NCI-H345 (cell line): ENCODE measurements around the gene USP31.

ENCODE experiments used
- DNase-seq: peaks from one replicate; lab custom pipeline; 2025; lab: John Stamatoyannopoulos, UW

Gene USP31

DNA sequence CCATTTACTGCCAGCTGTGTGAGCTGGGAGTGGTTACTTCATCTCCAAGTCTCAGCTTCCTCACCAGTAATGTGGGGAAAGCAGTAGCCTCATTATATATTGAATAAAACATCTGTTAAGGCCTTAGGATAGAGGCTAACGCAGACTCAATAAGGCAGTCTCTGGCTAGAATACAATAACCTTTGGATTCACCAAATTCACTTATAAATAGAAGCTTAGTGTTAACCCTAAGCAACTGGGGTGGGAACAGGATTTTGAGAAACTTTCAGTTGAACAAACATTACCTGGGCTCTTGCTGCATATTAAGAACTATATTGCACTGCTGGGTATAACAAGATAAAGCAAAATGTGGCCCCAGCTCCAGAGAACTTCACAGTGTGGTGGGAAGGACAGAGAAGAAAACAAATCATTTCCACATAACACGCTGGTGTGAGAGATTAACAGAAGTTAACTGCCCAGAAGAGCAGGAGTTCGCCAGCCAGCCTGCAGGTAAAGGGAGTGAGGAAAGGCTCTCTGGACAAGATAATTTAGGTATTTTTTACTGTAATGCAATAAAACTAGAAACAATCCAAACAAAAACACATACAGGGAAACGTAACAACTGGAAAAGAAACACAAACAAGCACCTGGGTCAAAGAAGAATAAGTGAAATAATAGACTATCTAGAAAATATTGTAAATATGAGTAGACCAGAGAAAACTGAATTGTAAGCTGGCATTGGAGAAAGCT is 57.0 kb downstream of the USP31 start:
- DNase-seq, result no peak

DNA sequence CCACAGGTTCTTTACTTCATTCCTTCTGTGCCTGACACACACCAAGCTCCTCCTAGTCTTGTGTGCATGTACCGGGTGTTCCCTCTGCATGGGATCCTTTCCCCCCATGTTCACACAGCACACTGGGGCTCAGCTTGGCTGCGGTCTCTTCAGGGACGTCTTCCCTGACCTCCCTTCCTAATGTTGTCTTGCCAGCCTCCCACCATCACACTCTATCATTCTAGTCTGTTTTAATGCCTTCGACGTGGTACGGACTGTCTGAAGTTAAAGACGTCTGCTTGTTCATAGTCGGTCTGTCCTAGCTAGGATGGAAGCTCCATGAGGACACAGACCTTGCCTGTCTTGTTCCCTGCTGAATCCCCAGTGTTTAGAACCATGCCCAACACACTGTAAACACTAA is 60.1 kb downstream of the USP31 start:
- DNase-seq, result no peak

DNA sequence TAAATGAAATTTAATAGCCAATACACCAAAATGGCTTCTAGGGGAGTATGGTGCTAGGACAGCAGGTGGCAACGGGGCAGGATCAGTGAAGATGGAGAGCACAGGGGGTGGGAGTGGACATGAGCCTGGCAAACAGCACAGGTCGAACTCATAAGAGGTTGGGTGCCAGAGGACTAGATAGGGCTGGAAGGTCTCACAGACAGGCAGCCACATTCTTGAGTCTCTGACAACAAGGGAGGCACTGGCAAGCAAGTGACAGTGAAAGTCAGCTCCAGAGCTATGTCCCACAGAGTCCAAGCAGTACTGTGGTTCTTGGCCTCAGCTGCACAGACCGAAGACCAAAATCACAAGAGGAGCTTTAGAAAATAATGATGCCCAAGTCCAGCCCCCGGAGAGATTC is 61.2 kb downstream of the USP31 start:
- DNase-seq, result no peak

DNA sequence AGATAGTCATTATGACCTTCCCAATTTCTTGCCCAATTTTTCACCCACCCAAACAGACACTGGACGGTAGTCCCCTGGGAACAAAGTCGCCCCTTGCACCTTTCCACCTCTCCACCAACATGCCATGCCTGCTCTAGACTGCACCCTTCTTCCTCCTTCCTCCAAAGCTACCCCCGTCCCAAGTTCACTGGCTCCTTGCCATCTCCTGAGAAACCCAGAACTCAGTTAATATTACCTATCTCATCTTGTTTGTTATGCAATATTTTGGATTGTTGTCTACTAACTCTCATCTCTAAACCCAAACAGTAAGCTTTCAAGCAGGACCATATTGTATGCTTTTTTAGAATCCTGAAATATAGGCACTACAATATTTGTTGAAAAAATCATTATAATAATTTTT is 63.3 kb downstream of the USP31 start:
- DNase-seq, result no peak

- peak; percentile 83 for DNase-seq
Measured at GRCh38 chr16:23082161-23082788, 67.0 kb downstream of the USP31 start.

DNA sequence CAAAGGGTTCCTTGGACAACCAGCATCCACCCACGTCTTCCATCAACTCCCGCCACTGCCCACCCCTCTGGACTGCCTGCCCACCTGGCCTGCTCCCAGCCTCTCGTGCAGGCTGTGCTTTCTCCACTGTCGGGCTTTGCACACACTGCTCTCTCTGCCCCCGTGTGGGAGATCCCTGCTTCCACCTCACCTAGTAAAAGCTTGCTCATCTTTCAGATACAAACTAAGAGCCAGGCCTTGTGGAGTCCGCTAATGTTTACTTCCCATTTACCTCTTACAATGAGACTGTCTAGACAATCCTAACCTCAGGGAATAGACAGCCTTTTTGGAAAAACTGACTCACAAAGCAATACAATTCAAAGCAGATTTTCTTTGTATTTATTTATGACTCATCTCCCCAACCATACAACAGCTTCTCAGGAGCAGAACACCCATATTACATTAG is 67.6 kb downstream of the USP31 start:
- DNase-seq, result peak; percentile 27

DNA sequence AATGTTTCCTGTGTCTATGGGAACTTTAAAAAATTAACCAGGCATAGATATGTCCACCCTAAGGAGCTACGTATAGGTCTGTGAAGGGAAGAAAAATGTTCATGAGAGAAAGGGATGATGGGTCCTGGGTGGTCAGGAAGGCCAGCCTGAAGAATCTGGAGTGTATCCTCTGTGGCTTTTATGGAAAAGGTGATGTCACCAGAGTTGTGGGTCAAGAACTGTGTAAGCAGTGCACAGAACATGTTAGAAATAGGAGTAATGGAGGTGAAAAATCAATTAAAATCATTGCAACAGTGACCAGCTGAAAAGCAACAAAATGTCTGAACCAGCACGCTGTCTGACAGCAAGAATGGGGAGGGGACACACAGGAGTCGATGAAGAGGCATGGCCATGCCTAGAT is 68.5 kb downstream of the USP31 start:
- DNase-seq, result no peak

- no peak for DNase-seq
Measured at GRCh38 chr16:23080329-23080728, 68.9 kb downstream of the USP31 start.

DNA sequence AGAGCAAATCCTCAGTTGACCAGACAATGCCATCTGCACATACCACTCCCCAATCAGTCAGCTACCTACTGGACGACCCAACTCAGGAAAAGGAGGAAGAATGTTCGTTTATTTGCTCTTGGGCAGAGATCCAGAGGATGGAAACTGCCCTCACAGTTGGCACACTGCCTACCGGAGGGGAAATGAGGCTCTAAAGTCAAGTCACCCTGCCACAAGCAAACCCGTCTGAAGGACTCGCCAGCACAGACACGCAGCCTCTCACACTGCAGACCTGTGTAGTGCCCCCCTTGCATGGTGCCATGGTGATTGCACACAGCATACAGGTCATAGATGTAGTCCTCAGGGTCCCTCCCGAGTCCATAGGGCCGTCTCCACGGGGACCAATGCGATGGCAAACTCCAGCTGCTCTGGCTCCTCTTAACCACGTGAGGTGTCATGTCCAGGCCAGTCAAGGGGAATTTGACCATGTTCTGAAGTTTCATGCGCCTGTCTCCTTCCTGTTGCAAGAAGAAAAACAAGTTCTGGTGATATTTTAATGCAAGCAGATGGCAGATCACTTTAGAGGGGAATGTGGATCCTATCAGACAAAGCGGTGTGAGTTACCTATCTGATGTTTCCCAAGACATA is 69.5 kb downstream of the USP31 start:
- DNase-seq, result peak; percentile 55

DNA sequence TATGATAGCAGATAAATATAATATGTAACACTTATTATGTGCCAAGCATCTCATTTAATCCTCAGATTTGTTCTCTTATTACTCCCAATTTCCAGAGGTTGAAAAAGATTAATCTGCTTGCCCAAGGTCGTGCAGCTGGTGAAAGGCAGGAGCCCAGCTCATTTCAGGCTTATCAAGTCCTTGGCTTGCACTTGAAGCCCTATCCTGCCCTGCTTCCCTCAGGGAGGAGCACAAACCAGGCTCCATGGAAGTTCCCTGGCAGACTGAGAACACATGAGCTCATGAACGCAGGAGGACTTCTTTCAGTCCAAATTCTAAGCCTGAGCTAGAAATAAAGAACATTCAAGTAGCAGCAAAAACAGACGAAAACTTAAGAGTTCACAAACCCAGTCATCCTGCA is 74.8 kb downstream of the USP31 start:
- DNase-seq, result no peak

- no peak for DNase-seq
Measured at GRCh38 chr16:23072769-23073549, 76.3 kb downstream of the USP31 start.

DNA sequence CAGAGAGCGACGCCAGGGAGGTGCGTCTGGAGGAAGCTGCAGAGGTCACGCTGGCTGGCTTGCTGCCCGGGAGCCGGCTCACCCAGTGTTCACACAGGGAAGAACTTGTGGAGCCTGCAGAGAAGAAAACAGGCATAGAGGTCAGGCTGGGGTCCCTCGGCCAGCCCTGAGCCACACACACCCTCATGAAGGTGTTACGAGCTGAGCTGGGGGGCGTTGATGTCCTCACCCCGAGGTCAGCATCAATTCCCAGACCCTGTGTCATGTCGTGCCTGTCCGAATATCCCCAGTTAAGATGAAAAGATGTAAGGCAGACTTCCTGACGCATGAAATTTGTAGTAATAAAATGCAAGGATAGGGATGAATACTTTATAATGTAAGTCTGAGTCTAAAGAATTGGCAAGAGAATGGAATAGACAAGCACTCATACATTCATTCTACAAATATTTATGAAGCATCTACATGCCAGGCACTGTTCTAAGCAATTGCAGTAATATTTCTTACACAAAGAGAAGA is 77.1 kb downstream of the USP31 start:
- no peak for DNase-seq

DNA sequence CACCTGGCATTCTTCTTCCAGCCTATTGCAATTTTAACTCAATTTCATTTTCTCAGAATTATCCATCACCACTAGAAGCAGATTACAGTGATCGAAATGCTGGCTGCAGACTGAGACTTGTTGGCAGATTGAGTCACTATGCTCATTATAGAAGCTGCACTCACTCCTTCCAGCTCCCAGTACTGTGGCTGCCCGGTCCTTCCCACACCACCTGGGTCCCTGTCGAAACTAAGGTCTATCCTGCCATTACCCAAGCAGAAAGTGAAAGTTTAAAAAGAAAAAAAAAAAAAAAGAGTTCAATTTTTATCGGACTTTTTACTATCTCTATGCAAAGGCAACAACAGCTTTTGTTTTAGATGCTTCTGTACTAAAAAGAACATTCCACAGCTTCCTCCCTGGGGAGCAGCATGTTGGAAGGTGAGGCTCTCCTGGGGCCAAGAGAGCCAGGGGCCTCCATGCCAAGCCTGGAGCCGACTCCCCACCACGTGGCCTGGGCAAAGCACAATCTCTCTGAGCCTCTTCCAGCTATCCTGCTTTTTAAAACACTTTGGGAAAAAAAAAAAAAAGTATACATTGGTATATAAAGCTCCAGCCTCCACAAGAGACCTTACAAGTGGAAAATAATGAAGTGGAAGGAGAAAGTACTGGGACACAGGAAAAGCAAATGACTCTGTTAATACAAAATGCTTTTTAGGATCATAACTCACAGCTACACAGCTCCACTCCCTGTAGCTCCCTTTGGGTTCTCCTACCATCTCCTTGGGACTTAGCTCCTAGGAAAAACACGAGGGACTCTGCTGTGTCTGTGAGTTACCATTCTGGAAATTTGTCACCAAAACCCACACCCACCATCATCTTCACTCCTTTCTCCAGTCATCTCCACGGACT is 77.8 kb downstream of the USP31 start:
- no peak for DNase-seq

DNA sequence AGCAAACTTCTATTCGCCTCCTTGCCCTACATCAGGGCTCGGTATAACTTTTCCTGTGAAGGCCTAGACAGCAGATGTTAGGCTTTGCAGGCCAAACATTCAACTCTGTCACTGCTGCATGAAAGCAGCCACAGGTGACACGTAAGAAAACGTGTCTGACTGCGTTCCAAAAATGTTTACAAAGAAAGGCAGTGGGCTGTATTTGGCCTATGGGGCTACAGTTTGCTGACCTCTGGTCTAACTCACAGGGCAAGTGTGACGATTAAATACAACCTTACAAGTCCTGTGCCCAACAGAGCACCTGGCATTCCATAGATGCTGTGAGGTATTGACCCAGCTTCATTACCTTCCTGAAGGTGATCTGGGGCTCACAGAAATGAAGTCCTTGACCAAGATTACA is 79.4 kb downstream of the USP31 start:
- no peak for DNase-seq

DNA sequence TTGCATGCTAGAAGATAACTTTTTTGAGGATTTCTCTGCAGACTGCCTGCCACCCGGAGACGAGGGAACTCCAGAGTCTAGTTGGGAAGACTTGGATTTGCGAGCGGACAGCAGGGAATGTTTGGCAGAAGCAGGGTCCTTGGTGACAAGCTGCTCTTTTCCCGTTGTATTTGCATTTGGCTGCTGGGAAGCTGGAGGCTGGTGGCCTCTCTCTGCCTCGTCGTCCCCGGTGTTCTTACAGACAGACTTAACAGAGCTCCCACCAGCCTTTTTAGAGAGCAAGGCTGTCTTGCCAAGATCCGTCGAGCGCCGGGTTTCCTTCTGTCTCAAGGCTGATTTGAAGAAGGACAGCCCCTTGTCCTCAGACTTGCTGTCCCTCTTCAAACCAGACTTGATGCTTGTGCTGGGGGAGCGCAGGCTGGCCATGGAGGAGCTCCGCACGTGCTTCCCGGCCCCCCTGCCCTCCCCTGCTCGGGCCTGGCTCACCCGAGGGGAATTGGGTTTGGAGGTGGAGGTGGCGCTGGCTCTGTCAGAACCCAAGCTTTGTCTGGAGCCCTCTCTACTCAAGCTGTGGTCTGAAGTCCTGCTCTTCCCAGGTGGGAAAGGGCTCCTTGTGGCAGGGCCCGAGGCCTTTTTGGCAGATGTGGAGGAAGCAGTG is 81.0 kb downstream of the USP31 start:
- DNase-seq, result no peak

GRCh38 chr16:23066676-23067075 is 82.6 kb downstream of the USP31 start:
- DNase-seq, result no peak

- no peak for DNase-seq
Measured at GRCh38 chr16:23064639-23065038, 84.6 kb downstream of the USP31 start.

- no peak for DNase-seq
Measured at GRCh38 chr16:23062524-23062923, 86.7 kb downstream of the USP31 start.

- no peak for DNase-seq
Measured at GRCh38 chr16:23061669-23062068, 87.6 kb downstream of the USP31 start.

GRCh38 chr16:23060458-23061320 is 88.6 kb downstream of the USP31 start:
- peak; percentile 71 for DNase-seq
